ENCODE results near the gene TBC1D22B.

DNA sequence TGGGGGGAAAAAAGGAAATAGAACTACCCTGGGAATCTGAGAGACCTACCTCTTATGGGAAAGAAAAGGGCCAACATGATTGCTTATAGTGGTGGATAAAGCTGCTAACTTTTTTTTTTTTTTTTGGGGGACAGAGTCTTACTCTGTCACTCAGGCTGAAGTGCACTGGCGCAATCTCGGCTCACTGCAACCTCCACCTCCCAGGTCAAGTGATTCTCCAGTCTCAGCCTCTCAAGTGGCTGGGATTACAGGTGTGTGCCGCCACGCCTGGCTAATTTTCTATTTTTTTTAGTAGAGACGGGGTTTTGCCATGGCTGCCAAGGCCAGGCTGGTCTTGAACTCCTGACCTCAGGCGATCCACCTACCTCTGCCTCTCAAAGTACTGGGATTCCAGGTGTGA, 39.5 kb upstream of the TBC1D22B start:
- TF ChIP-seq, protein P1, sequence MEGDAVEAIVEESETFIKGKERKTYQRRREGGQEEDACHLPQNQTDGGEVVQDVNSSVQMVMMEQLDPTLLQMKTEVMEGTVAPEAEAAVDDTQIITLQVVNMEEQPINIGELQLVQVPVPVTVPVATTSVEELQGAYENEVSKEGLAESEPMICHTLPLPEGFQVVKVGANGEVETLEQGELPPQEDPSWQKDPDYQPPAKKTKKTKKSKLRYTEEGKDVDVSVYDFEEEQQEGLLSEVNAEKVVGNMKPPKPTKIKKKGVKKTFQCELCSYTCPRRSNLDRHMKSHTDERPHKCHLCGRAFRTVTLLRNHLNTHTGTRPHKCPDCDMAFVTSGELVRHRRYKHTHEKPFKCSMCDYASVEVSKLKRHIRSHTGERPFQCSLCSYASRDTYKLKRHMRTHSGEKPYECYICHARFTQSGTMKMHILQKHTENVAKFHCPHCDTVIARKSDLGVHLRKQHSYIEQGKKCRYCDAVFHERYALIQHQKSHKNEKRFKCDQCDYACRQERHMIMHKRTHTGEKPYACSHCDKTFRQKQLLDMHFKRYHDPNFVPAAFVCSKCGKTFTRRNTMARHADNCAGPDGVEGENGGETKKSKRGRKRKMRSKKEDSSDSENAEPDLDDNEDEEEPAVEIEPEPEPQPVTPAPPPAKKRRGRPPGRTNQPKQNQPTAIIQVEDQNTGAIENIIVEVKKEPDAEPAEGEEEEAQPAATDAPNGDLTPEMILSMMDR (IDR thresholded peaks at IDR 0.05): no peak
- TF ChIP-seq POLR2A (IDR thresholded peaks at IDR 0.05): no peak

All from lower leg skin (tissue), 3 donors.